B cell (primary cell): Measurements from ENCODE around the gene SEC24D. TPM values are rescaled to one million over a fixed set of nuclear protein-coding genes. Genes with fewer than 3 reads are reported as not detected.
"Not testable (repeated sequence)": the region's sequence is repeated elsewhere in the genome, so short reads cannot be mapped to it uniquely, and the experiment has no call there.

Experiments
- ATAC-seq: fragments of 200-7000 bp; cut with Tn5 transposase; one replicate; pipeline ENCODE4 v1.10.0; 2021; ENCODE audit warnings: low read depth, mild to moderate bottlenecking, moderate number of reproducible peaks, moderate library complexity
- CTCF ChIA-PET: fragments of 350-600 bp; sonication (Branson Sonifier 250); formaldehyde crosslinking; loops from one replicate; lab custom pipeline; 2021; ENCODE audit warnings: antibody characterized with exemption, inconsistent platforms; lab: Charles Lee
- POLR2A ChIA-PET: fragments of 350-600 bp; sonication (Branson Sonifier 250); formaldehyde crosslinking; loops from one replicate; lab custom pipeline; 2021; ENCODE audit warnings: antibody characterized with exemption; lab: Charles Lee
- DNase-seq: peaks from one replicate; pipeline ENCODE4 v3.0.0; 2013
- H2AFZ ChIP-seq: 2 replicates; pipeline ENCODE4 v1.6.1; 2012; ENCODE audit warnings: mild to moderate bottlenecking, low read depth, low read length; ENCODE audit not compliant: insufficient read depth, poor library complexity, severe bottlenecking
- H3K27ac ChIP-seq, 2 donors: 1 replicate in 1 of 2; 2 replicates in 1 of 2; pipeline ENCODE4 v1.5.1; 2012 to 2013; ENCODE audit warnings: low read length in 2 of 2, mild to moderate bottlenecking in 2 of 2, moderate library complexity in 1 of 2
- H3K27me3 ChIP-seq, 4 experiments: fragments of 200-600 bp in 1 of 4; sonication (generic) in 1 of 4; replicated peaks in 1 of 4; 1 replicate in 2 of 4; 2 replicates in 2 of 4; pipeline versions ENCODE4 v1.6.1 to v1.7.0; 2013 to 2016; ENCODE audit warnings: low read length in 3 of 4, mild to moderate bottlenecking in 2 of 4, mixed read lengths in 1 of 4, moderate library complexity in 1 of 4; ENCODE audit not compliant: insufficient read depth in 4 of 4, control insufficient read depth in 3 of 4; ENCODE audit errors: control extremely low read depth in 1 of 4
- H3K36me3 ChIP-seq, 2 experiments: replicated peaks in 1 of 2; 1 replicate in 1 of 2; 2 replicates in 1 of 2; pipeline versions ENCODE4 v1.6.1 to v1.7.1; 2013; ENCODE audit warnings: low read length in 1 of 2; ENCODE audit not compliant: insufficient read depth in 2 of 2, control insufficient read depth in 1 of 2; ENCODE audit errors: control extremely low read depth in 1 of 2, extremely low read depth in 1 of 2
- H3K4me1 ChIP-seq, 2 donors: fragments of 200-600 bp in 1 of 2; sonication (generic) in 1 of 2; 1 replicate in 1 of 2; 2 replicates in 1 of 2; pipeline versions ENCODE4 v1.5.1 to v1.6.1; 2013 to 2017; ENCODE audit warnings: low read length in 2 of 2; ENCODE audit not compliant: control insufficient read depth in 2 of 2, insufficient read depth in 2 of 2
- H3K4me2 ChIP-seq: replicated peaks from 2 replicates; pipeline ENCODE3; 2012; ENCODE audit warnings: mild to moderate bottlenecking, low read depth, low read length; ENCODE audit not compliant: poor library complexity, severe bottlenecking
- H3K4me3 ChIP-seq, 5 experiments: fragments of 200-600 bp in 1 of 5; sonication (generic) in 1 of 5; 1 replicate in 3 of 5; 2 replicates in 2 of 5; pipeline versions ENCODE4 v1.5.1 to v1.7.0; 2011 to 2016; ENCODE audit warnings: low read length in 4 of 5, mild to moderate bottlenecking in 4 of 5, low read depth in 2 of 5, control low read depth in 1 of 5, moderate library complexity in 1 of 5; ENCODE audit not compliant: insufficient read depth in 1 of 5; ENCODE audit errors: control extremely low read depth in 1 of 5, extremely low read depth in 1 of 5
- H3K79me2 ChIP-seq: fragments of 200-600 bp; sonication (generic); one replicate; pipeline ENCODE4 v1.6.0; 2016; ENCODE audit warnings: low read length; ENCODE audit not compliant: control insufficient read depth, insufficient read depth
- H3K9ac ChIP-seq: fragments of 200-600 bp; sonication (generic); 2 replicates; pipeline ENCODE4 v1.6.1; 2017; ENCODE audit warnings: mild to moderate bottlenecking, low read length, moderate library complexity
- H3K9me3 ChIP-seq, 3 donors: one replicate each; pipeline versions ENCODE4 v1.6.1 to v1.7.1; 2013; ENCODE audit warnings: low read length in 2 of 3; ENCODE audit not compliant: control insufficient read depth in 2 of 3, insufficient read depth in 1 of 3; ENCODE audit errors: control extremely low read depth in 1 of 3
- H4K20me1 ChIP-seq: 2 replicates; pipeline ENCODE4 v1.6.0; 2012; ENCODE audit warnings: mild to moderate bottlenecking, low read length; ENCODE audit not compliant: insufficient read depth, control insufficient read depth, poor library complexity, severe bottlenecking
- H3K27ac Mint-ChIP-seq: one replicate; pipeline ENCODE4 v1.8.0; 2021; ENCODE audit warnings: mixed read lengths
- H3K27me3 Mint-ChIP-seq: one replicate; pipeline ENCODE4 v1.8.0; 2021; ENCODE audit warnings: mixed read lengths
- H3K4me1 Mint-ChIP-seq: one replicate; pipeline ENCODE4 v1.8.0; 2021; ENCODE audit warnings: mixed read lengths
- H3K4me3 Mint-ChIP-seq: one replicate; pipeline ENCODE4 v1.8.0; 2021; ENCODE audit warnings: mixed read lengths
- H3K9me3 Mint-ChIP-seq: one replicate; pipeline ENCODE4 v1.8.0; 2022; ENCODE audit warnings: mixed read lengths; ENCODE audit not compliant: insufficient read depth
- EZH2 ChIP-seq: IDR thresholded peaks from 2 replicates; pipeline ENCODE4 v1.6.1; 2012; ENCODE audit warnings: borderline replicate concordance, low read depth, mild to moderate bottlenecking, moderate library complexity, low read length; ENCODE audit not compliant: insufficient read depth, poor library complexity, severe bottlenecking
- WGBS: methylation state at CpG from one replicate; pipeline ENCODE4 v1.1.5; 2013; ENCODE audit warnings: missing lambda C conversion rate; ENCODE audit not compliant: insufficient coverage; 5-methylcytosine and 5-hydroxymethylcytosine counted together
- intact Hi-C: fragments of 100-400 bp; cut with micrococcal nuclease; formaldehyde crosslinking; loops from one replicate; pipeline ENCODE4 v1.10.0; 2022
- polyA plus RNA-seq: library from polyadenylated mRNA; depleted of rRNA; stranded (reverse); fragments of >200 nt; gene quantifications from 2 replicates; pipeline ENCODE4 v1.2.3, GENCODE V29; 2012
- total RNA-seq, 2 donors: library from RNA; stranded (reverse); fragments of 120-200 nt in 1 of 2; gene quantifications; 1 replicate in 1 of 2; 2 replicates in 1 of 2; pipeline versions ENCODE4 v1.2.3 to v1.2.4, GENCODE V29; 2013 to 2022
- TF ChIP-seq, protein P1 (sequence below): fragments of 200-600 bp; IDR thresholded peaks from one replicate; pipeline ENCODE4 v1.8.0; 2022; ENCODE audit warnings: antibody characterized with exemption, mild to moderate bottlenecking

SEC24D gene
- total and polyA plus RNA-seq, 2 donors (not counting 1 experiment from before 2014, with no cell fraction given): 7.1 to 15.8 TPM

DNA sequence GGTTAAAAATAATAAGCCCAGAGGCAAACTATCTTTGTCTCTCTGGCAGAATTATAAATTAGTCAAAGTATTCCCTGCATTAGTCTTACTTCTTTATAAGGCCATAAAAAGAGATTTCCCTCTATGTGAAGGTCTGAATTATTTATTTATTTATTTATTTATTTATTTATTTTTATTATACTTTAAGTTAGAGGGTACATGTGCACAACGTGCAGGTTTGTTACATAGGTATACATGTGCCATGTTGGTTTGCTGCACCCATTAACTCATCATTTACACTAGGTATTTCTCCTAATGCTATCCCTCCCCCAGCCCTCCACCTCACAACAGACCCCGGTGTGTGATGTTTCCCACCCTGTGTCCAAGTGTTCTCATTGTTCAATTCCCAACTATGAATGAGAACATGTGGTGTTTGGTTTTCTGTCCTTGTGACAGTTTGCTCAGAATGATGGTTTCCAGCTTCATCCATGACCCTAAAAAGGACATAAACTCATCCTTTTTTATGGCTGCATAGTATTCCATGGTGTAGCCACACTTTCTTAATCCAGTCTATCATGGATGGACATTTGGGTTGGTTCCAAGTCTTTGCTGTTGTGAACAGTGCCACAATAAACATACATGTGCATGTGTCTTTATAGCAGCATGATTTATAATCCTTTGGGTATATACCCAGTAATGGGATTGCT lies 58.8 kb downstream of the SEC24D start:
- WGBS: no CpG with 5 or more reads among the region's 2 CpGs
- H3K4me1 Mint-ChIP-seq, intact Hi-C loops, DNase-seq, CTCF ChIA-PET, H3K4me3 ChIP-seq, H3K4me2 ChIP-seq, H3K9ac ChIP-seq, H3K9me3 Mint-ChIP-seq, POLR2A ChIA-PET, H3K27ac ChIP-seq, H3K4me1 ChIP-seq, H3K36me3 ChIP-seq, H2AFZ ChIP-seq, H3K79me2 ChIP-seq, H3K27ac Mint-ChIP-seq, ATAC-seq, H3K4me3 Mint-ChIP-seq, H3K27me3 Mint-ChIP-seq, H4K20me1 ChIP-seq, H3K9me3 ChIP-seq, H3K27me3 ChIP-seq: not testable (repeated sequence)

DNA sequence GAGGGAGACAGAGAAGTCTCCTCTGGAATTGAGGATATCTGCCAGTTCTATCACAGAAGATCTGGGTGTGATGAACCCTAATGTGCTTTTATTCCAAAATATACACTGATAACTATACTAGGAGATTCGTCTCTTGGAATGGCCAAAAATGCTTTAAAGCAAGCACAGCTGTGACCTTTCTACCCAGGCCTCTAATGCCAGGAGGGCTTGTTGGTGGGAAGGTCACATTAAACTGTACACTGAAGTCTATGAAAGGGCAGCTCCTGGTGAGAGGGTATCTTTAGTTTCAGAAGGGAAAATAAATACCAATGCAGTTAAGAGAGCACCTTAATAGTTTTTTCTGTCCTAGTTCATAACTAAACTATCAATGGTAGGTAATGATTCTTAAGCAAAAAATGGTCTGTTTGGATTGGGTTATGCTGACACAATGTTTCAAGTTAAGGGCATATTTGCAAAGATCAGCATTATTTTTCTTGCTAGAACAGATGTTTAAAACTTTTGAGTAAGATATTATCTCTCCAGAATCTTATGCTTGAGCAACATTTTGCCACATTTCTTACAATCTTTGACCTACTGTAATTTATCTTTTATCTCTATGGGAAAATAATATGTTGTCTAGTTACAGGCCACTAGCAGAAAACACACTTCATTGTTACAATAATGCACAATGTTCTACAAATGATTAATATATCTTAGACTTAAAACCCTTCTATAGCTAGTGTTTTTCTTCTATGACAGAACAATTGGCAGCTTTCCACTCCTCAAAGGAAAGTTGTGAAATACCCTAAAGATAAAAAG lies 59.6 kb downstream of the SEC24D start:
- intact Hi-C loops: no loop called here
- H3K4me1 ChIP-seq: no peaks in the 10 kb centered on the region
- no CpG with 5 or more reads among the region's 1 CpG for WGBS
- no peak overlapping the region for H3K27ac ChIP-seq
- H3K79me2 ChIP-seq: no peaks in the 10 kb centered on the region
- Mint-ChIP-seq H3K4me1 (no peaks in the 10 kb centered on the region), H3K4me3 (no peak overlapping the region), H3K9me3 (no peaks in the 10 kb centered on the region), H3K27ac (no peak overlapping the region), H3K27me3 (no peaks in the 10 kb centered on the region)
- no peaks in the 10 kb centered on the region for H3K9me3 ChIP-seq
- no peak for DNase-seq
- H3K9ac ChIP-seq: no peak overlapping the region
- CTCF ChIA-PET: interaction anchor here (3.0 kb wide), 1 partner anchor 114 kb away, joined by 24 read pairs; the partner anchor contains the start of gene SYNPO2
- H3K4me3 ChIP-seq: no peak overlapping the region
- H2AFZ ChIP-seq: no peak overlapping the region
- peaks cover 0 to 3% of the 10 kb centered on the region in 2 experiments for H3K36me3 ChIP-seq
- H4K20me1 ChIP-seq: no peaks in the 10 kb centered on the region
- no peak for TF ChIP-seq EZH2
- TF ChIP-seq, protein P1, sequence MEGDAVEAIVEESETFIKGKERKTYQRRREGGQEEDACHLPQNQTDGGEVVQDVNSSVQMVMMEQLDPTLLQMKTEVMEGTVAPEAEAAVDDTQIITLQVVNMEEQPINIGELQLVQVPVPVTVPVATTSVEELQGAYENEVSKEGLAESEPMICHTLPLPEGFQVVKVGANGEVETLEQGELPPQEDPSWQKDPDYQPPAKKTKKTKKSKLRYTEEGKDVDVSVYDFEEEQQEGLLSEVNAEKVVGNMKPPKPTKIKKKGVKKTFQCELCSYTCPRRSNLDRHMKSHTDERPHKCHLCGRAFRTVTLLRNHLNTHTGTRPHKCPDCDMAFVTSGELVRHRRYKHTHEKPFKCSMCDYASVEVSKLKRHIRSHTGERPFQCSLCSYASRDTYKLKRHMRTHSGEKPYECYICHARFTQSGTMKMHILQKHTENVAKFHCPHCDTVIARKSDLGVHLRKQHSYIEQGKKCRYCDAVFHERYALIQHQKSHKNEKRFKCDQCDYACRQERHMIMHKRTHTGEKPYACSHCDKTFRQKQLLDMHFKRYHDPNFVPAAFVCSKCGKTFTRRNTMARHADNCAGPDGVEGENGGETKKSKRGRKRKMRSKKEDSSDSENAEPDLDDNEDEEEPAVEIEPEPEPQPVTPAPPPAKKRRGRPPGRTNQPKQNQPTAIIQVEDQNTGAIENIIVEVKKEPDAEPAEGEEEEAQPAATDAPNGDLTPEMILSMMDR: no peak
- POLR2A ChIA-PET: no interaction called here
- H3K27me3 ChIP-seq: no peaks in the 10 kb centered on the region
- ATAC-seq: no peak
- no peak overlapping the region for H3K4me2 ChIP-seq
